GM23248 (cell line): Measurements from ENCODE around the gene CHRNB1. TPM values are rescaled to one million over a fixed set of nuclear protein-coding genes. Genes with fewer than 3 reads are reported as not detected.

Experiments used
- DNase-seq: peaks from one replicate; pipeline ENCODE4 v3.0.0-alpha.2; 2015
- H2AFZ ChIP-seq: fragments of 200-600 bp; sonication (generic); 2 replicates; pipeline ENCODE4 v1.6.1; 2016; ENCODE audit warnings: antibody characterized with exemption
- H3F3A ChIP-seq: fragments of 200-600 bp; sonication (generic); 2 replicates; pipeline ENCODE4 v1.6.1; 2016; ENCODE audit warnings: mild to moderate bottlenecking, antibody characterized with exemption, mixed run types; ENCODE audit not compliant: insufficient read depth
- H3K27ac ChIP-seq: fragments of 200-600 bp; sonication (generic); 2 replicates; pipeline ENCODE4 v1.5.1; 2016; ENCODE audit warnings: mild to moderate bottlenecking
- H3K27me3 ChIP-seq: fragments of 200-600 bp; sonication (generic); replicated peaks from 2 replicates; pipeline ENCODE4 v1.6.1; 2016; ENCODE audit warnings: mild to moderate bottlenecking; ENCODE audit not compliant: insufficient read depth
- H3K36me3 ChIP-seq: fragments of 200-600 bp; sonication (generic); 2 replicates; pipeline ENCODE4 v1.6.1; 2016; ENCODE audit warnings: low read depth, mild to moderate bottlenecking
- H3K4me1 ChIP-seq: fragments of 200-600 bp; sonication (generic); 2 replicates; pipeline ENCODE4 v1.6.1; 2016; ENCODE audit warnings: mild to moderate bottlenecking; ENCODE audit not compliant: insufficient read depth
- H3K4me2 ChIP-seq: fragments of 200-600 bp; sonication (generic); one replicate; pipeline ENCODE4 v1.6.1; 2016; ENCODE audit warnings: mild to moderate bottlenecking; ENCODE audit not compliant: unreplicated experiment
- H3K4me3 ChIP-seq: fragments of 200-600 bp; sonication (generic); 2 replicates; pipeline ENCODE4 v1.5.1; 2016; ENCODE audit warnings: mild to moderate bottlenecking
- H3K79me2 ChIP-seq: fragments of 200-600 bp; sonication (generic); 2 replicates; pipeline ENCODE4 v1.6.1; 2016; ENCODE audit warnings: mild to moderate bottlenecking; ENCODE audit not compliant: insufficient read depth
- H3K9ac ChIP-seq: fragments of 200-600 bp; sonication (generic); 2 replicates; pipeline ENCODE4 v1.6.1; 2016; ENCODE audit warnings: mild to moderate bottlenecking
- H3K9me2 ChIP-seq: fragments of 200-600 bp; sonication (generic); 2 replicates; pipeline ENCODE4 v1.6.1; 2016; ENCODE audit warnings: mixed run types, mild to moderate bottlenecking, moderate library complexity; ENCODE audit not compliant: insufficient read depth
- H3K9me3 ChIP-seq: fragments of 200-600 bp; sonication (generic); one replicate; pipeline ENCODE4 v1.6.1; 2017; ENCODE audit warnings: low read depth
- H4K20me1 ChIP-seq: fragments of 200-600 bp; sonication (generic); 2 replicates; pipeline ENCODE4 v1.6.0; 2016; ENCODE audit not compliant: insufficient read depth
- EZH2 ChIP-seq: fragments of 200-600 bp; sonication (generic); IDR thresholded peaks from 2 replicates; pipeline ENCODE4 v1.6.1; 2018; ENCODE audit warnings: antibody characterized with exemption, mild to moderate bottlenecking; ENCODE audit not compliant: insufficient read depth, poor library complexity, severe bottlenecking
- EZH2phosphoT487 ChIP-seq: fragments of 200-600 bp; sonication (generic); IDR thresholded peaks from 2 replicates; pipeline ENCODE4 v1.6.1; 2018; ENCODE audit warnings: antibody characterized with exemption, moderate library complexity, mild to moderate bottlenecking, low read depth; ENCODE audit not compliant: insufficient read depth
- WGBS, 2 experiments: methylation state at CpG; one replicate each; pipeline ENCODE4 v1.1.6; 2015 to 2017; ENCODE audit warnings: low lambda C conversion rate in 2 of 2, low coverage in 1 of 2; ENCODE audit errors: missing lambda C conversion rate in 2 of 2; 5-methylcytosine and 5-hydroxymethylcytosine counted together
- in situ Hi-C: fragments of 300-500 bp; cut with MboI; formaldehyde crosslinking; loops from 2 replicates; pipeline ENCODE4 v1.15.0; 2020
- polyA plus RNA-seq: library from polyadenylated mRNA; unstranded; fragments of >200 nt; fragmentation: Nextera tagmentation; extraction: Ambion mirVana; gene quantifications from 2 replicates; pipeline ENCODE4 v1.2.1, GENCODE V29; 2016
- total RNA-seq: library from RNA; depleted of rRNA; stranded (reverse); fragments of >200 nt; shearing (Covaris generic); gene quantifications from 2 replicates; pipeline ENCODE4 v1.2.3, GENCODE V29; 2014

CHRNB1 gene
- total and polyA plus RNA-seq, 2 experiments from 2014 or later, result 3.5 to 4.9 TPM

GRCh38 chr17:7483255-7484066, 38.6 kb downstream of the CHRNB1 start:
- Histone ChIP-seq H3K9me3 (no peaks in the 10 kb centered on the region), H3K4me3 (peak overlapping the region; percentile 95), H3K4me1 (peaks cover 19% of the 10 kb centered on the region), H3K27me3 (no peaks in the 10 kb centered on the region), H3K27ac (peak overlapping the region; percentile 100), H3K9me2 (no peaks in the 10 kb centered on the region), H3K36me3 (no peaks in the 10 kb centered on the region), H2AFZ (peak overlapping the region; percentile 92), H3F3A (peaks cover 16% of the 10 kb centered on the region), H4K20me1 (peaks cover 4% of the 10 kb centered on the region; the same call in 1 of the 2 replicates), H3K4me2 (peak overlapping the region; percentile 93), H3K79me2 (peaks cover 80% of the 10 kb centered on the region), H3K9ac (peak overlapping the region; percentile 99)
- in situ Hi-C loops, result no loop called here
- TF ChIP-seq EZH2 (no peak), EZH2phosphoT487 (no peak)
- WGBS, 2 experiments, result 1% methylated on average over 35 to 38 of the region's 38 CpGs
- DNase-seq, result peak; percentile 93

GRCh38 chr17:7484067-7484918, 39.4 kb downstream of the CHRNB1 start, which contains the start of gene POLR2A:
TSS of gene POLR2A (plus strand) at chr17:7484366.
- in situ Hi-C loops, result no loop called here

GRCh38 chr17:7484919-7485377, 40.1 kb downstream of the CHRNB1 start:
- TF ChIP-seq EZH2phosphoT487 (no peak), EZH2 (no peak)
- peaks cover 84% of the 10 kb centered on the region for H3K79me2 ChIP-seq

More at GRCh38 chr17:7484067-7484918, 39.4 kb downstream of the CHRNB1 start, which contains the start of gene POLR2A:
- Histone ChIP-seq H3K4me2 (peak within 1 kb of the TSS; percentile 93), H3F3A (peaks cover 18% of the 10 kb centered on the region), H3K27ac (peak within 1 kb of the TSS; percentile 100), H3K36me3 (no peaks in the 10 kb centered on the region), H3K79me2 (peaks cover 81% of the 10 kb centered on the region), H3K4me3 (peak within 1 kb of the TSS; percentile 95), H3K4me1 (peaks cover 26% of the 10 kb centered on the region), H2AFZ (peak within 1 kb of the TSS; percentile 92), H3K9me2 (no peaks in the 10 kb centered on the region), H3K27me3 (no peaks in the 10 kb centered on the region), H4K20me1 (peaks cover 12% of the 10 kb centered on the region; the same call in 1 of the 2 replicates), H3K9me3 (no peaks in the 10 kb centered on the region), H3K9ac (peak within 1 kb of the TSS; percentile 99)
- no peak for TF ChIP-seq EZH2
- no peak for TF ChIP-seq EZH2phosphoT487
- WGBS, 2 experiments, result 1% methylated on average over 48 to 57 of the region's 64 CpGs
- DNase-seq, result peak; percentile 99

GRCh38 chr17:7486181-7486580, 41.3 kb downstream of the CHRNB1 start:
- H3K27me3 ChIP-seq, result no peaks in the 10 kb centered on the region
- no peaks in the 10 kb centered on the region for H3K9me2 ChIP-seq
- H4K20me1 ChIP-seq, result peaks cover 23% of the 10 kb centered on the region; the same call in 1 of the 2 replicates
- no peak overlapping the region for H2AFZ ChIP-seq
- no peaks in the 10 kb centered on the region for H3K9me3 ChIP-seq
- peak overlapping the region; percentile 95 for H3K4me3 ChIP-seq
- H3K4me2 ChIP-seq, result peak overlapping the region; percentile 92
- 11 to 25% methylated on average over 3 of the region's 3 CpGs for WGBS, 2 experiments
- no peaks in the 10 kb centered on the region for H3K36me3 ChIP-seq
- H3K4me1 ChIP-seq, result peaks cover 23% of the 10 kb centered on the region
- H3K27ac ChIP-seq, result peak overlapping the region; percentile 100
- H3K9ac ChIP-seq, result peak overlapping the region; percentile 99
- in situ Hi-C loops, result no loop called here
- peak; percentile 64 for DNase-seq
- H3F3A ChIP-seq, result peaks cover 13% of the 10 kb centered on the region; the same call in 1 of the 2 replicates
- no peak for TF ChIP-seq EZH2phosphoT487
- TF ChIP-seq EZH2, result no peak
- peaks cover 84% of the 10 kb centered on the region for H3K79me2 ChIP-seq

More at GRCh38 chr17:7484919-7485377, 40.1 kb downstream of the CHRNB1 start:
- in situ Hi-C loops, result no loop called here
- H3K4me1 ChIP-seq, result peaks cover 26% of the 10 kb centered on the region
- H3F3A ChIP-seq, result peaks cover 16% of the 10 kb centered on the region
- H3K36me3 ChIP-seq, result no peaks in the 10 kb centered on the region
- DNase-seq, result no peak
- H3K27me3 ChIP-seq, result no peaks in the 10 kb centered on the region
- H3K9me3 ChIP-seq, result no peaks in the 10 kb centered on the region
- WGBS, 2 experiments, result 0% methylated on average over 17 to 19 of the region's 19 CpGs
- H3K4me3 ChIP-seq, result peak overlapping the region; percentile 95
- H2AFZ ChIP-seq, result no peak overlapping the region
- H3K27ac ChIP-seq, result peak overlapping the region; percentile 100
- peak overlapping the region; percentile 99 for H3K9ac ChIP-seq
- H4K20me1 ChIP-seq, result peaks cover 16% of the 10 kb centered on the region; the same call in 1 of the 2 replicates
- H3K4me2 ChIP-seq, result peak overlapping the region; percentile 92
- H3K9me2 ChIP-seq, result no peaks in the 10 kb centered on the region
